Activated CD4-positive, alpha-beta T cell treated with anti-CD3 and anti-CD28 coated beads, Interleukin-10, Interleukin-2, amounts not matched to agents 100 ng/mL and 50 ng/mL, durations not matched to agents 16 hours and 8 hours (primary cell): Measurements from ENCODE around the gene MCAT.

Experiments
- DNase-seq: peaks from one replicate; pipeline ENCODE4 v3.0.0-alpha.2; 2020

Gene MCAT

DNA sequence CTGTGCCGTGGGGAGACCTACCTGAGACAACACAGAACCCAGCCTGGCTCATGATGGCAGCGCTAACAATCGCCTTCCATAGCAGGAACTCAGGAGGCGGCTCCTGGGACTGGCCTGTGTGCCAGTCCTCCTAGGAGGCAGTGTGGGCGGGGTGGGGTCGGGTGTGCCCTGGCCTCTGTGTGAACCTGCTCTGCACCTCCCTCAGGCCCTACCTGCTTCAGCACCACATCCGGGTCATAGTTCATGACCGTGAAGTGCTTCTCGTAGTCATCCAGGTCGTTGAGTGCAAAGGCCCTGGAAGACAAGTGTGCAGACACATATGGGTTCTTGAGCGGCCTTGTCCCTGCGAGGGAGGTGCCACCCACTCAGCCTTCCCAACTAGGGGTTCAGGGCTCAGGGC lies 28.4 kb upstream of the MCAT start:
- no peak for DNase-seq

DNA sequence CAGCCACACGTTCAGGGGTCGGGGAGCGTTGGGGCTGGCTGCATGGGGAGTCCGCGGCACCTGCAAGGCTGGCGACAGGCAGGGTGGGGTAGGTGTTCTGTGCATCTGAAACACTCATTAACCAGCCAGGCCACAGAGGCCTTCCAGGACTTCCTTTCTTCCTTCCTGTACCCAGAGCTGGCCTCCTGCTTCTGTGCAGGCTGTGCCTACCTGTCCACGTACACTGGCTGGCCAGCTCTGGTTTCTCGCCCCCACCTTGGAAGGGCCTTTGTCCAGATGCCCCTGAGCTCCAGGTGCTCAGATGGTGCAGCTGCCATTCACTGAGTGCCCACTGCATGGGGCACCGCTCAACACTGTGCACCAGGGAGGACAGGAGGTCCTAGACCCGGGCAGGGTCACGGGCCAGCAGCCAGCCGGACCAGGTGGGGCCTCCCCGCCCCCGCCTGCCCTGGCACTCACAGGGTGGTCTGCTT lies 27.9 kb upstream of the MCAT start:
- DNase-seq, result no peak

DNA sequence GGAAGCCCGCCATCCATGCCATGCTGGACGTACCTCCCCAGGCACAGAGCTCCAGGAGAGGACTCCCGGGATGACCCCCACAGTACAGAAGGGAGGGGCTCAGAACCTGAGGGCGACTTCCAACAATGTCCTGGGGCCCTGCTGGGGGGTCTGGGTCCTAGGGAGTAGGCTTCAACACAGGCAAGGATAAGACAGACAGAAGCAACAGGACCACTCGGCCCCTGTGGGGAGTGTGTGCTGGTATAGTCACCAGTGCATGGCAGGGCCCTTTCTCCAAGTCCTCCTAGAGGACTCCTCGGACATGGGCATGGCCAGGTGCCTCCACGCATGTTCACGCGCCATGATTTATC lies 26.9 kb upstream of the MCAT start:
- no peak for DNase-seq

DNA sequence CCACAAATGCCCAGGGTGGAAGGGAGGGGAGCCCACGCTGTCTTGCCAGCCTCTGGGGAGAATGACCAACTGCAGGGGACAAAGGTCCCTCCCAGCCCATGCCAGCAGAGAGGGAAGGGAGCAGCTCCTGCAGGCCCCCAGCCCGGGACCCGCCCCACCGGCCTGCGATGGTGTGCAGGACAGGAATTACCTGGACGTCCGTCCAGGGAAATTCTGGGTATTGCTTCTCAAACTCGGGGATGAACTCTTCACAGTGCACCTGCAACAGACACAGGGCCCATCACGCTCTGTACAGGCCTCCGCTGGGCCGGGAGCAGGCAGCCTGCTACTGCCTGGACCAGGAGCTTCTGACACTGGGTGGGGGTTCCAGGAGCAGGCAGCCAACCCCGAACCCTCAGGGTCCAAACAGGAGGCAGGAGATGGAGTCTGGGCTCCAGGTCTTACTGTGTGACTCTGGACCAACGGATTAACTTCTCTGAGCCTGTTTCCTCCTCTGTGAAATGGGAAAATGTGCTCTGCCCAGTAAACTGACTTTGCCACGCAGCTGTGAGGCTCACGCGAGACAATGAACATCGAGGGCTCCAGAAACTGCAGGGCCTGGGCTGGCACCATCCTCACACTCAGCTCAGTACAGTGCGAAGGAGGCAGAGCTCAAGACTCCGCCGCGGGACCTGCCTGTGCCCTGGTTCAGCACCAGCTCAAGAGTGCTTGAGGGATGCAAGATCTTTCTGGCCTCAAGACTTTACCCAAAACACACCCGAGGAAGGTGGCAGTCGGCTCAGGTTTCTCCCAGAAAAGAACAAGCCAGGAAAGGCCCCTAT lies 26.3 kb upstream of the MCAT start:
- DNase-seq, result no peak

DNA sequence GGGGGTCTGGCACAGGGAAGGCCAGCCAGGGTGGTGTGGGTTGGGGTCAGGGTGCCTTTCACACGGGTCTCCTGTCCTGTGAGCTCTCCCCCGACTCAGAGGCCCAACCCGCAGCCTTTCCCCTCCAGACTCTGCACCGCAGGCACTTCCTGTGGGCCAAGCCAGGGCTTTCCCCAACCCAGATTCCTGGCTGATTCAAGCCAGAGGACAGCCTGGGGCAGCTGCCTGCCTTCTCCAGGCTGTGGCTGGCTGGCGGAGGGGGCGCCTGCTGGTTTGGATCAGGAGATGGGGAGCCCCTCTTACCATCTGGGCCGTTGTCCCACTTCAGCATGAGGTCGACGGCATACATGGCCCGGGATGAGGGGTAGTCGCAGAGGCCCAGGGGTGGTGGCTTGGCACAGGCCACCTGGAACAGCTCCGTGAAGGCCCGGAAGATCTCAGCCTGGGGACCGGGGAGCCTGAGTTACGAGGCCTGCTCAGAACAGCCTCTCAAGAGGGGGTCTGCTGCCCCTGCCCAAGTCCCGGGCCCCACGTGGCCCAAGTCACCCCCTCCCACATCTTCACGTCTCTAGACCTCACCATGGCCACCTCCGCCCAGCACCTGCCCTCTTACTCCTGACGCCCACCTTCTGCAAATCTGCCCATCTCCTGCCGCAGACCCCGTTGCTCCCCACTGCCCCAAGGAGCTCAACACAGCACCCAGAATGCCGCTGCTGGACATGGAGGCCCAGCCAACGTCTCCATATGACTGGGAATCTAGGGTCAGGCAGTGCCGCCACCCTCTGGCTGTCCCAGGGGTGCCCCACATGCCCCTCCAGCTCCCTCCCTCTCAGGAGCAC lies 25.5 kb upstream of the MCAT start:
- no peak for DNase-seq

DNA sequence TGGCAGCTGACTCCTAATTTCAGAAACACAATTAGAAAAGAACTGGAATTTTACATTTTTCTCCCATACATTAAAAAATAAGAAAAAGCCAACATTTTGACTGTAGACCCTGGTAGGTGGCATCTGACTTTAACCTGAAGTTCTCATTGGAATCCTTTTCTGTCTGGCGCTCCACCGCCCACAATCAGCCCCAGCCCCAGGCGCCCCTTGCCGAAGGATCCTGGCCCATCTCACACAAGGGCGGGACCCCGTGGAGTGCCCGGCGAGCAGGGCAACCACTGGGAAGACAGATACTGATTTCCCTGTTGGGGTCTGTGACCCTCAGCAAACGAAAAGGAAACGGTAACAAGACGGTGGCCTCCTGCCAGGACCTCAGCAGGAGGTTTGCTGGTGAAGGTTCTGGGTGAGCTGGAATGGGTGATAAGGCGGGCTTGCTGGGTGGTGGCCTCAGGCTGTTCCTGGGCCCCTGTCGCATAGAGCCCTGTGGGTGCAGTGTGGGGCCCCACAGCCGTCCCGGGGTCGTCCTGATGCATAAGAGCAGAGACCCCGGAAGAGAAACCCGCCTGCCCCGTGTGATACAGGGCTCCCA lies 23.9 kb upstream of the MCAT start:
- DNase-seq, result no peak

DNA sequence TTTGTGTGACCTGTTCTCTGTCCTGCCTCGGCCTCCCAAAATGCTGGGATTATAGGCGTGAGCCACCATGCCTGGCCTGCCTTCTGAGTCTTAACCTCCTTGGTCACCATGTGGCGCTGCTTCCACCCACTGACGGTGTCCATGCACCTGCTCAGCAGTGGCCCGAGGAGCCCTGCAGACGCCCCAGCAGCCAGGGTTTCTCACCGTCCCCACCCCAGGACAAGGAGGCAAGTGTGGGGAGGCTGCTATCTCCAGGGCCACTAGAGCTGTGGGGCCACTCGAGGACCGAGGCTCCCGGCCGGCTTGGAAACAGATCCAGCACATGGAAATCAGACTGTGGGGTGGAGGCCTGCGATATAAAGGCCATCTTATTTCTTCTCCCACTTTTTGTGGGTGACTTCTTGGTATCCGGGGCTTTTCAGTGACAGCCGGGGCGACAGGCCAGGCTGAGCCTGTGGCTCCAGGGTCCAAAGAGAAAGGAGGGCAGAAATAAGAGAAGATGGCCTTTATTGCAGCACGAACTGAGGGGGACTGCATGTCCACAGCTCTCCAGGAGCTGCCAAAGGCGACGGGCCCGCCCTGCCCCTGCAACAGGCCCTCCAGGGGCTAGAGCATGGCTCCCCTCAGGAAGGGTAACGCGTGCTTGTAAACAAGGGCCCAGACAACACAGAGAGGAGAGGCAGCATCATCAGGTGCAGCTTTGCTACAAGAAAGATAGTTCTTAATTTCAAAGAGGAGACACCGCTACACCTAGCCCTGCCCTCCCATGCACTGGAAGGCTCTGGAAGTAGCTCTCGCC lies 23.1 kb upstream of the MCAT start:
- no peak for DNase-seq

DNA sequence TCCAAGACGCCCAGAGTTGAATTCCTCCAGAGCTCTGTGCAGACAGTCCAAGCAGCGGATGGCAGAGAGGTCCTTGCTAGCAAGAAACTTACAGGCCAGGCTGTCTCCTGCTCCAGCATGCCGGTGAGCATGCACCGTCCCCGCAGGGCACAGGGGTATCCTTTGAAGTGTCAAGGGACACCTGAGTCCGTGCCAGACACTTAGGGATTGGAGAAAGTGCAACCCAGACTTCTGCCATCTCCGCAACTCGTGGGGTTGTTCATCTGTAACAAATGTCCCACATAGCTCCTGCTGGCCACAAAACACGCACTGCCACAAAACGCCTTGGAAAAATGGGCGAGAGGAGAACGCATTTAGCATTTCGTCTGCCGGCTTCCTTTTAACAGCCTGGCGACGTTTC lies 21.4 kb upstream of the MCAT start:
- DNase-seq, result no peak

DNA sequence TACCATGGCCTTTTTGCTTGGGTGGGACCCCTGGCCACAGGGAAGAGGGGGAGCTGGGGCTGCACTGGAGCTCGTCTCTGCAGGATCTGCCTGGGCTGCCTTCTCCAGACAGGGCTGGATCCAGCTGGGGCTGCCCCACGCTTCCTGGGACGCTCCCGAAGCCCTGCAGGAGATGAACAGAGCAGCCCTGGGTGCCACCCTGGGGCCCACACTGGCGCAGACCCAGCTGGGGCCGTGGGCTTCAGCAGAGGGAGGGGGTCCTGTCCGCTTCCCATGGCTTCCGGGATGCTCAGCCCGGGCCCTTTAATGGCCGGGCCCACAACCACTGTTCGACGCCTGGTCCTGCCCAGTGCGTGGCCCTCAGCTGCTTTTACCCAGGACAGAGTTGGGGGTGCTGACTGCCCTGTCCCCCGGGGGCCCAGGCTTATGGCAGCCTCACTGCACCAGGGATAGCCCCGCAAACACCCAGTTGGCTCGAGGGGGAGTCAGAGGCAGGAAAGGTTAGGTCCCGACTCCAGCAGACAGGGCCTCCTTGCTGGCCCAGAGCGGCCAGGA lies 20.1 kb upstream of the MCAT start:
- DNase-seq, result no peak

DNA sequence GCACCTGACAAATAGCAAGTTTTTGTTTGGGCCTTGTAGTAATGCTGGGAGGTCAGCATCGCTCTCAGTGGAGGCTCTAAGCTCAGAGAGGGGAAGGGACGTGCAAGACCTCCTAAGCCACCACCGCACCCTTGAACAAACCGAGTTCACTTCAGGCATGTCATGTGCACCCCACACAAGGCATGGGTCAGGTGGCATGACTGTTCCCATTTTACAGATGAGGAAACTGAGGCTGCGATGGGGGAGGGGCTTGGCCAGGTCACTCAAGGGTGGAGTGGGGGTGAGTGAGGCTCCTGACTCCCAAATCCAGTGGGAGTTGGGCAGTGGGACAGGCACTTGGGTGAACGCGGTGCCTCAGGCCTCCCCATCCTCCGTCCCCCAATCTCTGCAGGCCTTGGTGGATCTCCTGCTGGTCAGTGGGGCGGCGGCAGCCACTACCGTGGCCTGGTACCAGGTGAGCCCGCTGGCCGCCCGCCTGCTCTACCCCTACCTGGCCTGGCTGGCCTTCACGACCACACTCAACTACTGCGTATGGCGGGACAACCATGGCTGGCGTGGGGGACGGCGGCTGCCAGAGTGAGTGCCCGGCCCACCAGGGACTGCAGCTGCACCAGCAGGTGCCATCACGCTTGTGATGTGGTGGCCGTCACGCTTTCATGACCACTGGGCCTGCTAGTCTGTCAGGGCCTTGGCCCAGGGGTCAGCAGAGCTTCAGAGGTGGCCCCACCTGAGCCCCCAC lies 19.4 kb upstream of the MCAT start:
- no peak for DNase-seq

DNA sequence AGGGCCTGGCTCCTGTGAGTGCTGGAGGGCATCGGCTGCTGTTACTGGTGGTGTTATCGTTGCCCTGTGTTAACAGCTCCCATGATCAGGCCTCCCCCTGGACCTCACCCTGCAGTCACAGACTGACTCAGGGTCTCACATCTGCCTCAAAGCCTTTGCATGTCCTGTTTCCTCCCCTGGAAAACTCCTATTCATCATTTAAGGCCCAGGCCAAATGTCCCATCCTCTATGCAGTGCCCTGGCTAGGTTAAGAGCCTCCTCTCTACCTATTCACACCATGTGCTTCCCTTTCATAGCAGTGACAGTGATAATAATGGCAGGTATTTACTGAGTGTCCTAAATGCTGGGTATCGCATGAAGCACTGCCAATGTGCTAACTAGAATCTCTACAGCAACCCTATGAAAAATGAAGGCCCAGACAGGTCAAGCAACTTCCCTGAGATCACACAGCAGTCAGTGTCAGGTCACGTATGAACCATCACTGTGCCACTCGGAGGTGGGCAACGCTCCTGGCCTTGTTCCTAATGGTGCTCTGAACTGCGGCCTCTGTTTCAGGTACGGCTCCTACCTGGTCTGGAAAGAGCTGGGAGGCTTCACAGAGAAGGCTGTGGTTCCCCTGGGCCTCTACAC lies 17.4 kb upstream of the MCAT start:
- DNase-seq, result no peak

DNA sequence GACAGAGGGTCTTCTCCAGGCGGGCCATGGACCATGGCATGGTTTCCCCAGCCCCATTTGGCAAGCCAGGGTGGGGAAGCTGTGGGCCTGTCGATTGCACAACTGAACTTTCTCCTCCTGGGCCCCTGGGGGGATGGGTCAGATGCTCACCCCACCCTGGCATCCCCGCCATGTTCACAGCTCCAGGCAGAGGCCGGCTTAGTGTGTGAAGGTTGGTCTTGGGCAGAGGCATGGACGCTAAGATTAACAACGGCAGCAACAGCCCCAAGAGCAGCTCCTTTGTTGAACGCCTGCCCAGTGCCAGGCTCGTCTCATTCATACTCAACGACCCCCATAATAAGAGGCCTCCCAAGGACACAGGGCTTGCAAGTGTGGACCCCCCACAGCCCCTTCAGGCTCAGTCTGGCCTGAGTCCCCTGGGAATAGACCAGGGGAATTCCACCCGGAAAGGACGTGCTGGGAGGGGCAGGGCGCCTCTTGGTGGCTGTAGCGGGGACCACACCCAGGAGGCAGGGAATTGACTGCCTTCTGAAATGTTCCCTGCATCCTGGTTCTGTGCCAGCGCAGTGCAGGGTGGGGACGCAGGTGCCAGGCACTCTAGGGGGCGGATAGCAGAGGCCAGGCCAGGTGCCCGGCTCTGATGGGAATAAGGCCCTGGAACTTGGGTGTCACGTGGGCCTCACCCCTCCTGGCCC lies 16.4 kb upstream of the MCAT start:
- no peak for DNase-seq

DNA sequence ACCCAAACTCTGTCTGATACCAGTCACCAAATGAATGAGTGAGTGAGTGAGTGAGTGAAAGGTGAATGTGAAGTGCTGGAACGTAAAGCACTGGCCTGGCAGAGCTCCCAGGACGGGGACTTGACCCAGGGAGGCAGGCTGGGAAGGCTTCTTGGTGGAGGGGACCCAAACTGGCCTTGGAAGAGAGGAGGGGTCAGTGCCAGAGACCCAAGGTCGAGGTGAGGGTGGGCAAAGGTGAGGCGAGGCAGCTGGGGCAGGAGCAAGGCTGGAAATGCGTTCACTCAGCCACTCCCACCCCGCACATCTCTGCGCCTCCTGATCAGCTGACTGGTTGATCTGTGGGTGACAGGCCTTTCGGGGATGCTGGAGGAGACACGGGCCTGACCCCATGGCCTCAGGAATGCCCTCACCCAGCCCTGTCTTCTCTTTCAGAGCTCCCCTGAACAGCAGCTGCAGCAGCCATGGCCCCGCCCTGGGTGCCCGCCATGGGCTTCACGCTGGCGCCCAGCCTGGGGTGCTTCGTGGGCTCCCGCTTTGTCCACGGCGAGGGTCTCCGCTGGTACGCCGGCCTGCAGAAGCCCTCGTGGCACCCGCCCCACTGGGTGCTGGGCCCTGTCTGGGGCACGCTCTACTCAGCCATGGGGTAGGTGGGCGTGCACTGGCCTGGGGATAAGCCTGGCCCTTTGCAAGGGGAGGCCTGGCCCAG lies 15.7 kb upstream of the MCAT start:
- DNase-seq, result no peak

DNA sequence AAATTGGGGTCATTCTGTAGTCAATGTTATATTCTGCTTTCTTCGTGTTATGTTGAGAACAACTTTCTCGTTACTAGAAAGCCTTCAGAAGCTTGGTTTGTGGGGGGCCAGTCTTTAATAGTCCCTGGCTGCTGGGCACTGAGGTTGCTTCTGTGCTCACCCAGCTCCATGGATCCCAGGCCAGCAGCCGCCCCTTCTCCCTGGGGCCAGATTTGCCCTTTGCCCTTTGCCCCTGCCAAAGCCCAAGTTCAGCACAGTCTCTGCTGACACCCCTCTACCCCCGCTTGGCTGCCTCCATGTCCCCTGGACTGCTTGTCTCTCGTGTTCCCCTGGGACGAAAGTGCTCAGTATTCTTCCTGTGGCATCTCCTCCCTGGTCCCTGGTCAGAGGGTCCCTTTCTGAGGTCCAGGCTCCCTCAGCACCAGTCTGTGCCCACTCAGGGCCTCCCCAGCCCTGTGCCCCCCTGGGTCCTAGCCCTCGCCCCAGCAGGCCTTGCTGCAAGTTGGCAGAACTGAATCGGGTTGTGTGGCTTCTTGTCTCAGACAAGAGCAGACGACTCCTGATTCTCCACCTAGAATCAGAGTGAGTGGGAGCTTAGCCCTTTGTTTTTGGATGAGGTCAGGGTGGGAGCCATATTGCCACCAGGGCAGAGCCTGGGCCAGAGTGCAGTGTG lies 14.8 kb upstream of the MCAT start:
- no peak for DNase-seq

DNA sequence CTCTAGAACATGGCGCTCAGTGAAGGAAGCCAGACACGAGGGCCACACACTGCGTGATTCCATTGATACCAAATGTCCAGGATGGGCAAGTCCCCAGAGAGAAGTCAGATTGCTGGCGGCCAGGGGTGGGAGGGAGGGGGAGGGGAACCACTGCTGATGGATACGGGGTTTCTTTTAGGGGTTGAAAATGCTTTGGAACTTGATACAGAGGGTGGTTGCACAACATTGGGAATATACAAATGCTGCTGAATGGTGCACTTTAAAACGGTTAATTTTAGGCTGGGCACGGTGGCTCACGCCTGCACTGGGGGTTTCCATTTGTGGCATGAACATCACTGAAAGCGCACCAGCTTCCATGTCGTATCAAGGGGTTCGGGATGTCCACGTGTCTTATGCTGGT lies 13.2 kb upstream of the MCAT start:
- DNase-seq, result no peak

DNA sequence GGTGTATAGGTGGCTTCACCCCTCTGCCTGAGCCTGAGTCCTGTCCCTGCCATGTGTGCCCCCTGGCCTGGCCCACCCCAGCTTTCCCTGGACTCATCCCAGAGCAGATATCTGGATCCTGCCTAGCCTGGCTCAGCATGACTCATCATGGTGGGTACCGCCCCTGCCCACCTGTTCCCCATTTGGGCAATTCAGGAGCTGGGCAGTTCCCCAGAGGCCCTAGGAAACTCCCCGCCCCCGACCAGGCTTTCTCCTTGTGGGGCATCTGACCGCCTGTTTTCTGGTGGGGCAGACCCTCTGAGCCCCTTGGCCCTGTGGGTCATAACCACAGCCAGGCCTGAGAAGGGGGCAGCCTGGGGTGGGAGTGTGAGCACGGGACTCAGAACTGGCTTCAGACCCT lies 12.6 kb upstream of the MCAT start:
- DNase-seq, result no peak

DNA sequence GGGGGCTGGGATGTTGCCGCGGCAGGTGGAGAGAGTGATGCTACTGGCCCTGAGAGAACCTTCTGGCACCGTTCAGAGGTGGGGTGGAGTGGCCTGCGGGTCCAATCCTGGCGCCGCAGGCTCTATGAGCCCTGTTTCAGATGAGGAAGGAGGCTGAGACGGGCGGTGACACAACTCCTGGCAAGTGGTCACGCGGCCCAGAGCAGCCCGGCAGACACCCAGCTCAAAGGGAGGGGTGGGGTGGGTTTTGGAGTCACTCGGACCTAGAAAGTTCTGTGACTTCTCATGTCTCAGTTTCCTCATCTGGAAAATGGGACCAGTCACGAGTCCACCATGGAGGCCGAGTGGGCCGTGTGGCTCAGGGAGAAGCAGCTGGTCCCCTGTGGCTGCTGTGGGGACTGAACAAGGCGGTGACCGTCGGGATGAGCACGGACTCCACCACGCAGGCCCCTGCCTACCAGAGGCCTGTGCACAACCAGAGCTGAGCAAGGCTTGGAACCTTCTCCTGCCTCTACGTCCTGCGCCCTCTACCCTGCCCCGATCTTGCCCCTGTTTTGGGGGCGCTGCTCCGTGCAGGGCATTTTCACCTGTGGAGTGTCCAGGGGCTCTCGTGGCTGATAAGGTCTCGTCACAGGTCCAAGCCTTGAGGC lies 11.8 kb upstream of the MCAT start:
- no peak for DNase-seq

DNA sequence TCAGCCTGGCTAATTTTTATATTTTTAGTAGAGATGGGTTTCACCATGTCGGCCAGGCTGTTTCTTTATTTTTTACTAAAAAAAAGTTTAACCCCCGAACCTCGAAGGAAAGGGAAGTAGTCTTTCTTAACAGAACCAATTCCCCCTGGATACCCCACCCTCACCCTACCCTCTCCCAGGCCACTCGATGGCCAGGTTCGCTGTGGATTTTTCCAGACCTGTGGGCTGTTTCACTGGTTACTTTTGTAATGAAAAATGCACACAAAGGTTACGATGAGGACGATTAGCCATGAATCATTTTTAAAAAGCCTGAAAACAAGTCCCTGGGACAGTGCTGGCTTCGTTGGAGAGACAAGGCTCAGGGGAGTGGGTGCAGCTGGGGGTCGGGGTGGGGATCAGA lies 10.7 kb upstream of the MCAT start:
- no peak for DNase-seq
